Pancreas (tissue), 10 donors: ENCODE measurements around the gene WASF2. TPM values are rescaled to one million over a fixed set of nuclear protein-coding genes. Genes with fewer than 3 reads are reported as not detected.
A peak's percentile ranks its signal among the peaks of the same experiment; 100 is the strongest.

ENCODE experiments used
- ATAC-seq, 4 donors: fragments of 200-7000 bp; cut with Tn5 transposase; one replicate each; pipeline versions ENCODE4 v1.8.0 to v1.9.1; 2020; ENCODE audit warnings: mild to moderate bottlenecking in 4 of 4, moderate library complexity in 4 of 4
- DNase-seq, 6 donors: peaks; one replicate each; pipeline ENCODE4 v3.0.0-alpha.2; 2020
- FAIRE-seq: peaks from 2 replicates; lab custom pipeline; 2012; peaks lifted over from hg19 to GRCh38; lab: Jason Lieb, UNC
- H3K27ac ChIP-seq, 4 donors: fragments of 200-600 bp; sonication (generic); 1 replicate in 3 of 4; 2 replicates in 1 of 4; pipeline versions ENCODE4 v1.5.0 to v1.8.0; 2020
- H3K27me3 ChIP-seq, 4 donors: fragments of 200-600 bp; one replicate each; pipeline ENCODE4 v1.8.0; 2021
- H3K36me3 ChIP-seq, 3 donors: fragments of 200-600 bp; sonication (generic) in 1 of 3; one replicate each; pipeline versions ENCODE4 v1.5.0 to v1.8.0; 2020 to 2021
- H3K4me1 ChIP-seq, 3 donors: fragments of 200-600 bp; one replicate each; pipeline ENCODE4 v1.8.0; 2021
- H3K4me3 ChIP-seq, 4 donors: fragments of 200-600 bp; sonication (generic) in 2 of 4; one replicate each; pipeline versions ENCODE4 v1.5.0 to v1.8.0; 2020 to 2021
- H3K9me3 ChIP-seq, 4 donors: fragments of 200-600 bp; one replicate each; pipeline ENCODE4 v1.8.0; 2021
- CTCF ChIP-seq, 4 donors: fragments of 200-600 bp; sonication (generic) in 3 of 4; IDR thresholded peaks; one replicate each; pipeline versions ENCODE4 v1.5.0 to v1.8.0; 2021; ENCODE audit warnings: antibody characterized with exemption in 4 of 4
- WGBS, 2 donors: extraction: QIAGEN DNeasy Blood & Tissue Kit; methylation state at CpG; one replicate each; pipeline ENCODE4 v1.1.7; 2013; 5-methylcytosine and 5-hydroxymethylcytosine counted together
- intact Hi-C, 3 donors: fragments of 100-400 bp; cut with DNase I; formaldehyde crosslinking; loops; one replicate each; pipeline versions ENCODE4 v1.11.1 to v1.14.2; 2022
- polyA plus RNA-seq, 2 donors: library from polyadenylated mRNA; stranded (reverse); fragments of 200-250 nt; gene quantifications; one replicate each; pipeline ENCODE4 v1.2.3, GENCODE V29; 2013
- total RNA-seq, 6 donors: library from RNA; stranded (reverse); fragmentation: NEBNext Ultra II Directional in 4 of 6; extraction: Animal tissue kit (Norgen Biotek cat#: 25700) in 4 of 6; gene quantifications; one replicate each; pipeline versions ENCODE4 v1.2.1 to v1.2.4, GENCODE V29; 2021 to 2023
- donor health status: healthy with polysubstance abuse.
- donor health status: DM: no; HTN: no; CAD: no; lungs with moderate emphysema.
- donor health status: DM: no; HTN: no; CAD: no.
- donor health status: control.
- donor health status: control.
- donor health status: Bipolar disorder and iron deficiency.
- donor health status: DM: yes; HTN: yes; CAD: no.
- donor health status: DM: no; HTN: no; CAD: no.
- donor health status: DM: no; HTN: no; CAD: no.
- donor health status: DM: yes; HTN: yes; CAD: no.

Gene WASF2
- total and polyA plus RNA-seq, 8 donors: 13.5 to 83.2 (median 51.4) TPM

- H3K4me1 ChIP-seq: peaks cover 0 to 10% (median 0%) of the 10 kb centered on the region in 3 donors
- ATAC-seq (peak; percentile 54 to 87 (median 76)), DNase-seq (peak; percentile 65 to 84 (median 74)), FAIRE-seq (no peak)
- WGBS, 2 donors: 12 to 18% methylated on average over 8 of the region's 8 CpGs
- intact Hi-C loops: loop anchor here in 1 of 3 donors (5.0 kb wide), 1 partner anchor 205 kb away; no protein-coding TSS in a partner anchor
- peaks cover 0 to 11% (median 0%) of the 10 kb centered on the region in 3 donors for H3K36me3 ChIP-seq
- TF ChIP-seq CTCF (IDR thresholded peaks at IDR 0.05): peak in 3 of 4 donors; percentile 17 to 43 (median 30)
- peak overlapping the region in 2 of 4 donors; percentile 44 to 63 for H3K27ac ChIP-seq
- no peak overlapping the region for H3K4me3 ChIP-seq
- no peaks in the 10 kb centered on the region for H3K27me3 ChIP-seq
- H3K9me3 ChIP-seq: no peaks in the 10 kb centered on the region
Measured at GRCh38 chr1:27402349-27402754, 87.6 kb downstream of the WASF2 start.

- H3K27ac ChIP-seq: no peak overlapping the region
- intact Hi-C loops: loop anchor here in 1 of 3 donors (5.0 kb wide), 1 partner anchor 206 kb away; no protein-coding TSS in a partner anchor
- H3K4me1 ChIP-seq: peaks cover 0 to 10% (median 0%) of the 10 kb centered on the region in 3 donors
- H3K36me3 ChIP-seq: no peaks in the 10 kb centered on the region
- DNase-seq (no peak), FAIRE-seq (no peak), ATAC-seq (no peak)
- H3K4me3 ChIP-seq: no peak overlapping the region
- TF ChIP-seq CTCF (IDR thresholded peaks at IDR 0.05): no peak
- WGBS, 2 donors: 83 to 90% methylated on average over 5 of the region's 5 CpGs
- H3K9me3 ChIP-seq: no peaks in the 10 kb centered on the region
- no peaks in the 10 kb centered on the region for H3K27me3 ChIP-seq
Measured at GRCh38 chr1:27400963-27401341, 89.0 kb downstream of the WASF2 start.

GRCh38 chr1:27400082-27400962, 89.6 kb downstream of the WASF2 start:
- no peak for TF ChIP-seq CTCF (IDR thresholded peaks at IDR 0.05)
- DNase-seq: no peak
- intact Hi-C loops: loop anchor here in 1 of 3 donors (5.0 kb wide), 1 partner anchor 207 kb away; no protein-coding TSS in a partner anchor
- Histone ChIP-seq H3K9me3 (no peaks in the 10 kb centered on the region), H3K27ac (no peak overlapping the region), H3K36me3 (no peaks in the 10 kb centered on the region), H3K4me3 (no peak overlapping the region), H3K4me1 (peaks cover 0 to 10% (median 0%) of the 10 kb centered on the region in 3 donors), H3K27me3 (no peaks in the 10 kb centered on the region)
- 26 to 33% methylated on average over 13 of the region's 13 CpGs for WGBS, 2 donors
- ATAC-seq: peak in 1 of 4 donors; percentile 1
- no peak for FAIRE-seq

- 34 to 35% methylated on average over 19 of the region's 19 CpGs for WGBS, 2 donors
- H3K27ac ChIP-seq: no peak overlapping the region
- no peak overlapping the region for H3K4me3 ChIP-seq
- TF ChIP-seq CTCF (IDR thresholded peaks at IDR 0.05): no peak
- no peaks in the 10 kb centered on the region for H3K9me3 ChIP-seq
- H3K4me1 ChIP-seq: peaks cover 0 to 10% (median 0%) of the 10 kb centered on the region in 3 donors
- FAIRE-seq: no peak
- no peak for ATAC-seq
- intact Hi-C loops: loop anchor here in 2 of 3 donors (5.0 to 10.0 kb wide), 2 partner anchors 95 to 208 kb away; no protein-coding TSS in a partner anchor
- no peak for DNase-seq
- no peaks in the 10 kb centered on the region for H3K36me3 ChIP-seq
- no peaks in the 10 kb centered on the region for H3K27me3 ChIP-seq
Measured at GRCh38 chr1:27399251-27400025, 90.5 kb downstream of the WASF2 start.
